ENCODE results near the gene IL17RC. TPM values are rescaled to one million over a fixed set of nuclear protein-coding genes. Genes with fewer than 3 reads are reported as not detected.

The IL17RC gene
- total and polyA plus RNA-seq, 2 of the 4 experiments (the other 2 are of a cell fraction), result 20.8 to 28.3 TPM

DNA sequence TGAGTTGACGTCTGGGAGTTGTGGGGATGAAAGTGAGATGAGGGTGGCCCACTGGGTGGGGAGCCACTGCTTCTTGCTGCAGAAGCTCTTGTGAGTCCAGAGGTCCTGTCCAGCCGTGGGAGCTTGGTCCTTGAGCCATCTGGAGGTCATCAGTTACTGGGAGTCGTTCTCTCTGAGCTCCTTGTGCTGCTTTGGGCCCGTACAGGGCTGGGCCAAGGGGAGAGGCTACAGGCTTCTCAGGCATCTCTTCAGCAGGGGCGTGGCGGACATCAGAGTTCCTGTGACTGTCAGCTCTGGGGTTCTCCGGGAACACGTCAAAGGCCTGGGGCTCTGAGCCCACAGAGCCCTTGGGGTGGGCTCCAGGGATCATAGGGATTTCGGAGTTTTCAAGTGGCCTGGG, 32.7 kb downstream of the IL17RC start:
- Histone ChIP-seq H2BK20ac (ENCODE audit: low read depth, low read length) (no peak overlapping the region), H2AFZ (replicated peaks; ENCODE audit: low read length, poor library complexity) (no peak overlapping the region), H4K20me1 (ENCODE audit: insufficient read depth, low read length) (no peaks in the 10 kb centered on the region; the same call in 1 of the 2 replicates), H3K4me1 (ENCODE audit: control insufficient read depth, insufficient read depth, low read length) (peaks cover 10% of the 10 kb centered on the region; the same call in 1 of the 2 replicates), H3K79me1 (ENCODE audit: low read depth in 1 of 2, low read length in 2 of 2) (no peaks in the 10 kb centered on the region), H3K23ac (ENCODE audit: low read depth, low read length) (no peak overlapping the region), H3K27ac (ENCODE audit: insufficient read depth, low read length) (no peak overlapping the region), H4K8ac (ENCODE audit: low read depth in 2 of 2, low read length in 2 of 2) (no peak overlapping the region), H2BK120ac (ENCODE audit: low read depth, low read length) (no peak overlapping the region), H3K36me3 (ENCODE audit: control insufficient read depth, insufficient read depth, low read length) (no peaks in the 10 kb centered on the region; the same call in 1 of the 2 replicates), H3K14ac (replicated peaks; ENCODE audit: low read depth, low read length) (no peak overlapping the region), H2AK9ac (replicated peaks; ENCODE audit: low read depth, low read length, poor library complexity) (no peak overlapping the region), H3K27me3 (ENCODE audit: control insufficient read depth, insufficient read depth, low read length) (no peaks in the 10 kb centered on the region), H2BK15ac (ENCODE audit: low read depth, low read length) (no peak overlapping the region), H3K4me2 (ENCODE audit: low read depth, low read length) (no peak overlapping the region), H4K91ac (ENCODE audit: insufficient read depth, low read depth, low read length) (no peak overlapping the region), H3K4me3 (ENCODE audit: insufficient read depth, low read depth, low read length) (no peak overlapping the region), H4K5ac (ENCODE audit: low read depth, low read length) (no peak overlapping the region), H3K9ac (ENCODE audit: low read depth, low read length) (no peak overlapping the region), H2BK5ac (ENCODE audit: low read depth, low read length, poor library complexity, severe bottlenecking) (no peak overlapping the region), H3K9me1 (ENCODE audit: insufficient read depth, low read length) (peaks cover 5% of the 10 kb centered on the region), H3K9me3 (ENCODE audit: control insufficient read depth, insufficient read depth, low read length) (no peaks in the 10 kb centered on the region), H3K18ac (ENCODE audit: low read depth, low read length) (no peak overlapping the region), H2AK5ac (ENCODE audit: low read depth, low read length) (no peak overlapping the region), H3K4ac (ENCODE audit: low read depth, low read length) (no peak overlapping the region), H3K56ac (ENCODE audit: extremely low read depth, insufficient read depth, low read length) (no peak overlapping the region)
- no TSS peak for BruUV-seq (replicated peaks)
- CTCF ChIA-PET, result no interaction called here
- no peak for TF ChIP-seq MXI1 (IDR thresholded peaks at IDR 0.05; ENCODE audit: borderline replicate concordance, low read depth, low read length)
- TF ChIP-seq RAD21 (IDR thresholded peaks at IDR 0.05; ENCODE audit: low read length), result no peak
- TF ChIP-seq CHD1 (IDR thresholded peaks at IDR 0.05; ENCODE audit: low read depth, low read length), result no peak
- TF ChIP-seq ELK1 (IDR thresholded peaks at IDR 0.05; ENCODE audit: borderline replicate concordance, low read depth, low read length), result no peak
- TF ChIP-seq SMC3 (IDR thresholded peaks at IDR 0.05; ENCODE audit: low read depth, low read length), result no peak
- TF ChIP-seq RCOR1 (IDR thresholded peaks at IDR 0.05; ENCODE audit: insufficient replicate concordance, low read length), result no peak
- no peak for TF ChIP-seq CEBPB (IDR thresholded peaks at IDR 0.05; ENCODE audit: low read depth, low read length)
- TF ChIP-seq, protein P1, sequence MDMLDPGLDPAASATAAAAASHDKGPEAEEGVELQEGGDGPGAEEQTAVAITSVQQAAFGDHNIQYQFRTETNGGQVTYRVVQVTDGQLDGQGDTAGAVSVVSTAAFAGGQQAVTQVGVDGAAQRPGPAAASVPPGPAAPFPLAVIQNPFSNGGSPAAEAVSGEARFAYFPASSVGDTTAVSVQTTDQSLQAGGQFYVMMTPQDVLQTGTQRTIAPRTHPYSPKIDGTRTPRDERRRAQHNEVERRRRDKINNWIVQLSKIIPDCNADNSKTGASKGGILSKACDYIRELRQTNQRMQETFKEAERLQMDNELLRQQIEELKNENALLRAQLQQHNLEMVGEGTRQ (IDR thresholded peaks at IDR 0.05; ENCODE audit: low read depth, low read length), result no peak
- TF ChIP-seq BHLHE40 (IDR thresholded peaks at IDR 0.05; ENCODE audit: low read depth, low read length), result no peak
- TF ChIP-seq RFX5 (IDR thresholded peaks at IDR 0.05; ENCODE audit: low read depth, low read length), result no peak
- no peak for TF ChIP-seq POLR2A (IDR thresholded peaks at IDR 0.05; ENCODE audit: low read depth, low read length)
- TF ChIP-seq NFE2L2 (IDR thresholded peaks at IDR 0.05; ENCODE audit: low read depth, low read length), result no peak
- TF ChIP-seq MAZ (IDR thresholded peaks at IDR 0.05; ENCODE audit: borderline replicate concordance, low read depth, low read length), result no peak
- no peak for TF ChIP-seq MAFK (IDR thresholded peaks at IDR 0.05; ENCODE audit: low read depth, low read length)
- TF ChIP-seq, protein P2, sequence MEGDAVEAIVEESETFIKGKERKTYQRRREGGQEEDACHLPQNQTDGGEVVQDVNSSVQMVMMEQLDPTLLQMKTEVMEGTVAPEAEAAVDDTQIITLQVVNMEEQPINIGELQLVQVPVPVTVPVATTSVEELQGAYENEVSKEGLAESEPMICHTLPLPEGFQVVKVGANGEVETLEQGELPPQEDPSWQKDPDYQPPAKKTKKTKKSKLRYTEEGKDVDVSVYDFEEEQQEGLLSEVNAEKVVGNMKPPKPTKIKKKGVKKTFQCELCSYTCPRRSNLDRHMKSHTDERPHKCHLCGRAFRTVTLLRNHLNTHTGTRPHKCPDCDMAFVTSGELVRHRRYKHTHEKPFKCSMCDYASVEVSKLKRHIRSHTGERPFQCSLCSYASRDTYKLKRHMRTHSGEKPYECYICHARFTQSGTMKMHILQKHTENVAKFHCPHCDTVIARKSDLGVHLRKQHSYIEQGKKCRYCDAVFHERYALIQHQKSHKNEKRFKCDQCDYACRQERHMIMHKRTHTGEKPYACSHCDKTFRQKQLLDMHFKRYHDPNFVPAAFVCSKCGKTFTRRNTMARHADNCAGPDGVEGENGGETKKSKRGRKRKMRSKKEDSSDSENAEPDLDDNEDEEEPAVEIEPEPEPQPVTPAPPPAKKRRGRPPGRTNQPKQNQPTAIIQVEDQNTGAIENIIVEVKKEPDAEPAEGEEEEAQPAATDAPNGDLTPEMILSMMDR (conservative IDR thresholded peaks at IDR 0.05; ENCODE audit: low read depth, low read length), result no peak
- TF ChIP-seq FOS (IDR thresholded peaks at IDR 0.05; ENCODE audit: low read depth, low read length), result no peak
- 85% methylated on average over 7 of the region's 9 CpGs; no CpG with 5 or more reads in 1 of the 2 experiments for WGBS, 2 experiments (ENCODE audit: extremely low coverage in 2 of 2, insufficient read length in 1 of 2)
- dilution Hi-C loops (cut with HindIII; ENCODE audit: low sequenced_read_pairs, unreplicated experiment) (no loop called here), in situ Hi-C loops (cut with MboI; ENCODE audit: low sequenced_read_pairs) (no loop called here), intact Hi-C loops (cut with micrococcal nuclease) (no loop called here)
- DNase-seq, result no peak
- ATAC-seq (ENCODE audit: low read depth), result no peak
- POLR2A ChIA-PET (ENCODE audit: unreplicated experiment), result no interaction called here
